Stimulated activated CD4-positive, alpha-beta T cell treated with anti-CD3 and anti-CD28 coated beads, Interleukin-2, amount 100 ng/mL, for 24 hours (primary cell): Measurements from ENCODE around the gene DTHD1.

Source experiments
- DNase-seq, 2 donors: peaks; one replicate each; pipeline ENCODE4 v3.0.0-alpha.2; 2020

Gene DTHD1

DNA sequence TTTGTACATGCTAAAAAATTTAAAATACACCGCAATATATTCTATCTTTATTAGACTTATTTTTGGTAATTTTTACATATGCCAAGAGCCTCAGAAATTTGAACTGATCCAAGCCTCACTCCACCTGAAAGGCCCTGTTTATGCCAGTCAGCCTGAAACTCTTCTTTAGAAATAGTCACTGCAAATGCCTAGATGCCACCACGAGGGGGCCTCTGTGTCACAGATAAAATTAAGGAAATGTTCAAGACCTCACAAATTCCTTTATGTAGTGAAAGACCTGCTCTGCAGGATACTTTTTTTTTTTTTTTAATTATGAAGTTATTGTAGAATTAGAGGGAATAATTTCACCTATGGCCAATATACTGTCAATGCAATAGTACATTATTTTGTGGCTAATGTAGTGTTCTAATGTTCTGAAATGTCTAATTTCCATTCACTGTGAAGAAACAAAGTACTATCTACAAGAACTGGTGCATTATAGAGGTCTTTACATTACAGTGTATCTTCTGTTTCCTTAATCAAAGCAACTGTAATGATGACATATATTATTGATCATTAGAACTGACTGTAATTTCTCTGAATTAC lies 69.8 kb downstream of the DTHD1 start:
- DNase-seq = peak; percentile 76 to 78

DNA sequence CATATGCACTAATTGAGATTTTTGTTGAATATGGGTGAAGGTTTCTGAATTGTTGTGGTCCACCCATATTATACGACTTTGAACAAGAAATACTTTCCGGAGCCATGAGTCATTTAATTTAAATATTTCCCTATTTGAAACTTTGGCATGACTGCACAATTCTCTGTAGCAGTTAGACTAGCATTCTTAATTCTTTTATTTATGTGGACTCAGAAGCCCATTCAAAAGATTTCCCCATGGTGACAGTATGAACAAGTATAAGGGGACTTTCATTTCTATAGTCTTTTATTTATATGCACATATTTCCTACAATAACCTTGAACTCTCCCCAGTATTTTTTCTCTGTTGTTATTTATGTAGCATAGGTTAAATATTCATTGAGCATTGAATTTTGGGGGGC lies 72.6 kb downstream of the DTHD1 start:
- DNase-seq = no peak

DNA sequence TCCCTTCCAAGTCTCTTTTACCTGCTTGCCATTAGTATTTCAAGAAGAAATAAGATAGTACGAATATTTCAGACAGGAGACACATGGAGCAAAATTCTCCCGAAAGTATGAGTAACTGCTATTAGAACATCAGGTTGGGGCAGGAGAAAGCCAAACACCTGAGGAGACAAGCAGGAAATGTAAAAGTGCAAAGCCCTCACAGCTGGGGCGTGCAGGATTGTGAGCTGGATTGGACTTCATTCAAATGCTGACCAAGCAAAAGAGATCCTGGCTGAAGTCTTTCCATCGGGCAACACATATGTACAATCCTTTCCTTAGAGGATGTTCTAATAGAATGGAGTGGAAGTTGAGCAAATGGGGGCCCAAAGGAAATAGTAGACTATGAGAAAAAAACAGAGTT lies 76.8 kb downstream of the DTHD1 start:
- no peak for DNase-seq

DNA sequence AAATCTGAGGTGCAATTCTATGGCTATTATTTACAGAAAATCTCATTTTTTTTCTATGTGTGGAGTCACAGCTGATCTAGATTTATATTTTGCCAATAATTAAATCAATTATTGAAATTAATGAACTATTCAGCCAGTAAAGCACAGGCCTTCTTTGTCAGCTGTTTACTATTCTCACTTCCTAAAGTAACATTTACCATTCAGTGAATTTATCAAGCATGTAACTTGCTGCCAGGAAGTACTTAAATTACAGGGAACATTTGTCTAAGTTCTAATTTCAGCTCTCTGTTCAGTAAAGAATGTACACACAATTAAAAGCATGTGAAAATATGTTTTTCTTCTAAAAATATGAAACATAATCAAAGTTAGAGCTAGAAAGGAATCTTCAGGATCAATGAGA lies 79.3 kb downstream of the DTHD1 start:
- DNase-seq = no peak

DNA sequence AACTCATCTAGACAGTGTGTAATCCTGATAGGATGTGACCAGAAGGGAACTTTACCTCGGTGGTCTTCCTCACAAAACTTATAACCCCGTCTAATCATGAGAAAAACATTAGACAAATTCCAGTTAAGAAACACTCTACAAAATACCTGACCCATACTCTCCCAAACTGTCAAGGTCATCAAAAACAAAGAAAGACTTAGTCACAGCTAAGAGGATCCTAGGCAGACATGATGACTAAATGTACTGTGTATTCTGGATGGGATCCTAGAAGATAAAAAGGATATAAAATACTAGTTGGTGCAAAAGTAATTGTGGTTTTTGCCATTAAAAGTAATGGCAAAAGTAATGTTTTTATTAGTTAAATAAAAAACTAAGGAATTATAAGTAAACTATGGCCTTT lies 81.6 kb downstream of the DTHD1 start:
- DNase-seq = no peak

DNA sequence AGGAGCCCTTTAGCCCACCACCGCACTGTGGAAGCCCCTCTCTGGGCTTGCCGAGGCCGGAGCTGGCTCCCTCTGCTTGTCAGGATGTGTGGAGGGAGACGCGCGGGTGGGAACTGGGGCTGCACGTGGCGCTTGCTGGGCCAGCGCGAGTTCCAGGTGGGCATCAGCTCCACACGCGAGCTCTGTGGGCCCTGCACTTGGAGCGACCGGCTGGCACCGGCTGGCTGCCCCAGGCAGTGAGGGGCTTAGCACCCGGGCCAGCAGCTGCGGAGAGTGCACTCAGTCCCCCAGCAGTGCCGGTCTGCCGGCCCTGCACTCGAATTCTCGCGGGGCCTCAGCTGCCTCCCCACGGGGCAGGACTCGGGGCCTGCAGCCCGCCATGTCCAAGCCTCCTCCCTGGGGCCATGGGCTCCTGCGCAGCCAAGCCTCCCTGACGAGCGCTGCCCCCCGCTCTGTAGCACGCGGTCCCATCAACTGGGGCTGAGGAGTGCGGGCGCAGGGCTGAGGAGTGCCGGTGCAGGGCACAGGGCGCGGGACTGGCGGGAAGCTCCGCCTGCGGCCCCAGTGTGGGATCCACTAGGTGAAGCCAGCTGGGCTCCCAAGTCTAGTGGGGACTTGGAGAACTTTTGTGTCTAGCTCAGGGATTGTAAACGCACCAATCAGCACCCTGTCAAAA lies 93.6 kb downstream of the DTHD1 start:
- no peak for DNase-seq

DNA sequence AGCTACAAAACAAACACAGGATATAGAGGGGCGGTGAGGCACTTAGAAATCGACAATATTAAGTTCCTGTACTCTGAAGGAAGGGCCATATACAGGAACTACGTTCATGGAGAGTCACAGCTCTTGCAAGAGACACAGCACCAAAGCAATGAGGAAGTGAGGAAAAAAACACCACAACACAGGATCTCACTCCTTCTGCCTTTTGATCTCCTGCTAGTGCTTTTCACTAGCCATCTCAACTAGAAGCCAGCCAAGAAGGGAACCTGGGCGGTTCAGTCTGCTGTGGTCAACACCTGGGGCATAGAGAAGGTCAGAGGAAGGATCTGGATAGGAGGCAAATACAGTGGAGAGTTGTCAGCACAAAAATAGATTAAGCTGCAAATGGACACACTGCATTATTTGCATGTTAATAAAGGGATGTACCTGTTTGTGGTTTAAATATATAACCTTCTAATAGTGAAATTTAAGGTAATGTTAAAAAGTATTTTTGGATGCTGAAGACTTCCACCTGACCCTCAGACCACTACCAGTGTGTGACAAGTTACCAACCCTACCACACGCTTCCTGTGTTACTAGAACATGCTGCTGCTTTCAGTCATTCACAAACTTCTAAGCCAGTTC lies 104.6 kb downstream of the DTHD1 start:
- no peak for DNase-seq

DNA sequence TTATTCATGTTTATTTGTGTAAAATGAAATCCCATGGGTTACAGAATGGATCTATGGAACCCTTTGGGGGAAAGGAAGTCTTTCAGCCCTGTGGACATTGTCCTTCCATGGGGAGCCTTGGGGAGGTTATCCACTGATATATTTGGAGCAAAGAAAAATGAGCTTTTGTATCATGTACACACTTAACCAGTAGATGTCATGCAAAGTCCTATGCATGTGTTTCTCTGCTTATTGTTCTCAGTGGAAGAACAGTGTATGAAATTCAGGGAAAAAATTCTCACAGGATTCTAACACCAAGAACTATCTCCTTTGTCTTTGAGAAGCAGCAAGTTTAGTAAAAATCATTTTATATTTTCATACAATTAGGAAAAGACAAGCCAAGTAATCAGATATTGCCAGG lies 105.3 kb downstream of the DTHD1 start:
- no peak for DNase-seq

DNA sequence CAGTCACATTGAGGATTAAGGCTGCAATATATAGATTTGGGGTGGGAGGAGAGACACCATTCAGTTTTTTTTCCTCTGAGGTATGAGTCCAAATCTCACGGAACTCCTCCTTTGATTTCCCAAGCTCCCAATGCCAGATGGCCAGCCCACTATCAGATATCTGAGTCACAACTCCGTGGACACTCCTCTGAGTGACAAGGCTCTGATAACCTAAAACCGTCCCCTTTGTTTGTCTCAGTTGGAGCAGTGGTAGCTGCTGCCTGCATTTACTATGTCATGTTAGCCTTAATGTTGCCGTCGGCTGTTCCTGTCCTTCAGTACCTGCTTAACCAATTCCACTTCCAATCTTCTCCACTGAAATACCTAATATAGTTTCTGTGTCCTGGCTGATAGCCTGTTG lies 107.3 kb downstream of the DTHD1 start:
- no peak for DNase-seq

DNA sequence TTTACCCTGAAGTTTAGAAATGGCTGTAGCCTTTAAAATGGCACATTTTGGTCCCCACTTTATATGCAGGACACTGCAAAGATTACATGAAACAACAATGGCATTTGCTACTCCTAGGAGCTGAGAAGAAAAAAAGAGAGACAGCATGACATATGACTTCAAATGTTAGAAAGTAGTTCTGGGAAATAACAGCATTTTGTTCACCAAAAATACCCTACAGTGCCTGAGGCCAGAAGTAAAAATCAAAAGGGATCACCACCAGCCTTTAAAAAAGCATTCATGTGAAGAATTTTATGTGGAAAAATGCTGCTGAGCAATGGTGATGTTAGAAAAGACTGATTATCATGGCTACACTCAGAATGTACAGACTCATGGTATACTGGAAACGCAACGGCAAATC lies 110.0 kb downstream of the DTHD1 start:
- no peak for DNase-seq

DNA sequence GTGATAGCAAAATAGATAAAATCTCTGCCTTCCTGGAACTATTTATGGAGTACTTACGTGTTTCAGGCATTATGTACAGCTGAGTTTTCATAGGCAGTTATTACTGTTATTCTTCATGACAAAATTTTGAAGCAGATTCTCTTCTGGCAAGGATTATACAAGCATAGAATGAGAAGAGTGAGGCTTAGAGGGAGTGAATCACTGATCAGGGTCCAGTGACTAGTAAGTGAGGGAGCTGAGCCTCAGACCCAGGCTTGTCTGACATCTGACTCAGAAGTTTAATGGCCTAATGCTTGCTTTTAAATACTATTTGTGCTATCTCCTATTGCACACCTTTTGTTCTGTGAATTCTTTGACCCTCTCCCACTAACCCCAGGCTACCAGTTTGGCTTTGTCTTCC lies 110.6 kb downstream of the DTHD1 start:
- no peak for DNase-seq

DNA sequence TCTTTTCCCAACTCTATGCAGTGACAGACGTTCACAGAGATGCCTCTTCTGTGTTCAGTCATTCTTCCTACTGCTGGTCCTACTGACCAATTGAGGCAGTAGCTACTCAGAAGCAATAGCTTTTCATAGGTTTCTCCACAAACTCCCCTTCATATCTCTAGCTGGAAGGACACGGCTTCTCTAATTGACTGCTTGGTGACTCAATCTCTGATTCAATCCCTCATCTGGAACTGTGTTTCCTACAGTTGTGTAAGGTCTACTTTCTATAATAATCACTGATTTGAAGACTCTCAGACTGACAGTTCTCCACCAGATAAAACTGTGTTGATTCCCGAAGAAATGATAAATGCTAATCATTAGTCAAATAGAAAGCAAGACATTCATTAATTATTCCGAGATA lies 111.5 kb downstream of the DTHD1 start:
- no peak for DNase-seq
